OCI-LY1 (cell line): ENCODE data around the gene TMEM208.

Experiments used
- CTCF ChIP-seq: fragments of 200-600 bp; sonication (generic), shearing (Covaris generic); IDR thresholded peaks from 2 replicates; pipeline ENCODE4 v1.5.1; 2017; ENCODE audit warnings: mild to moderate bottlenecking, antibody characterized with exemption, low read length, moderate library complexity, mixed read lengths
- EZH2 ChIP-seq: fragments of 200-600 bp; sonication (generic), shearing (Covaris generic); IDR thresholded peaks from 2 replicates; pipeline ENCODE4 v1.8.0; 2017; ENCODE audit warnings: borderline replicate concordance, mixed run types, mild to moderate bottlenecking, antibody characterized with exemption, low read length, moderate library complexity, mixed read lengths

DNA sequence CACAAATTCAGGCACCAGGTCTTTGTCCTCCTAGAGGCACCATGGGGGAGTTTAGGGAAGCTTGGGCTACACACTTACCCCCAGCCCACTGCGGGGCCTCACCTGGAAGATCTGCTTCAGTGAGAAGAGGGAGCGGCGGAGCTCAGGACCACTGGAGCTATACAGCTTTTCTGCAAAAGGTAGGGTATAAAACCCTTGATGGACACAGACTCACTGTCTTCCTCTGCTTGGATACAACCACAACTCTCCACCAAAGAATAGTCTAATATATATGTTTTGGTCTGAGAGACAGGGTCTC is 11.3 kb downstream of the TMEM208 start:
- TF ChIP-seq CTCF (no peak), EZH2 (no peak)
